ENCODE results near the gene MS4A18.

The MS4A18 gene

GRCh38 chr11:60786811-60787567 is 62.5 kb downstream of the MS4A18 start:
- DNase-seq (ENCODE audit: low read depth in 2 of 2), result no peak

- no peak for DNase-seq (ENCODE audit: low read depth in 2 of 2)
Observed at GRCh38 chr11:60788401-60789125, 64.0 kb downstream of the MS4A18 start.

DNA sequence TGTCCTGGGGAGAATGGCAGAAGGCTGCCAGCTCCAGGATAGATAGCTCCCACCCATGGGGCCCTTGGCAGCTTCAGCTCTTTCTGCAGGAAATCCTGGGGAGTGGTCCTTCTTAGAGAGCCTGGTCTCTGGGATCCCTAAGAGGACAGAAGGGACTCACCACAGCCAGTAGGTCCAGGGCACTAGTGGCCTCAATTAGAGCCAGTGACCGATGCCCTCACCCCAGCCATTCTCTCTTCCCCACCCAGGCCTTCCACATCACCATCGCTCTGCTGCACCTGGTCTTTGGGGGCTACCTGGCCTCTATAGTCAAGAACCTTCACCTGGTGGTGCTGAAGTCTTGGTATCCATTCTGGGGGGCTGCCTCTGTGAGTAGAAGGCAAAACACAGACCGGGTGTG is 66.2 kb downstream of the MS4A18 start:
- DNase-seq (ENCODE audit: low read depth in 2 of 2), result no peak

GRCh38 chr11:60791153-60791933 is 66.8 kb downstream of the MS4A18 start:
- no peak for DNase-seq (ENCODE audit: low read depth in 2 of 2)

DNA sequence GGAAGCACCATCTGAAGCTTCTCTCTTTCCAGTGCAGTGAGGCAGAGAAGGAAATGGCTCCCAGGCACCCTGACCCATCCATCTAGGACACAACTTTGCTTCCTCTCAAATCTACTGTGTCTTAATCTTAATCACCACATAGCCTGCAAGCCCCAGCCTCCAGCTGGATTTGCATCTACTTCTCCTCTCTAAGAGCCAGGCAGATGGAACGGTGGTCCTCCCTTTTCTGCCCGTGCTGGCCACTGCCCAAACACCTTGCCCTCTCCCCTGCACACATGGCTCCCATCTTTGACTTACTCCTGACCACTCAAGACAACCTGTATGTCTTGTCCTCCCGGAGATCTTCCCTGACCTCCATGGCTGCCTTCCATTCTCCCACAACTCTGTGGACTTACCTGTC is 68.0 kb downstream of the MS4A18 start:
- DNase-seq (ENCODE audit: low read depth in 2 of 2), result no peak

All from stimulated activated CD8-positive, alpha-beta memory T cell treated with anti-CD3 and anti-CD28 coated beads, Interleukin-7, amount 100 ng/mL, for 4 hours (primary cell).